IMR-90 (cell line): ENCODE measurements around the gene CIAO3. TPM values are rescaled to one million over a fixed set of nuclear protein-coding genes. Genes with fewer than 3 reads are reported as not detected.

ENCODE experiments used
- ATAC-seq: fragments of 200-7000 bp; cut with Tn5 transposase; 2 replicates; pipeline ENCODE4 v1.9.1; 2020; ENCODE audit warnings: low read depth, mild to moderate bottlenecking, moderate library complexity
- BruUV-seq: library from RNA; stranded (reverse); fragments of 400-500 nt; replicated peaks from 2 replicates; lab custom pipeline; 2021; lab: Mats Ljungman, UMichigan
- CTCF ChIA-PET: fragments of 300-600 bp; formaldehyde crosslinking; extraction: SDS; loops from one replicate; lab custom pipeline; 2021; ENCODE audit warnings: antibody characterized with exemption; lab: Yijun Ruan, JAX
- POLR2A ChIA-PET: fragments of 300-600 bp; sonication (Branson Sonifier 250); formaldehyde crosslinking; loops from one replicate; lab custom pipeline; 2022; ENCODE audit warnings: antibody characterized with exemption; ENCODE audit not compliant: unreplicated experiment; lab: Charles Lee
- DNase-seq: peaks from one replicate; pipeline ENCODE4 v3.0.0; 2013
- H2AFZ ChIP-seq: replicated peaks from 2 replicates; pipeline ENCODE3; 2013; ENCODE audit warnings: low read length, mild to moderate bottlenecking; ENCODE audit not compliant: poor library complexity
- H2AK5ac ChIP-seq: 2 replicates; pipeline ENCODE4 v1.6.1; 2013; ENCODE audit warnings: low read depth, low read length, inconsistent platforms
- H2AK9ac ChIP-seq: replicated peaks from 2 replicates; pipeline ENCODE3; 2013; ENCODE audit warnings: mild to moderate bottlenecking, low read depth, low read length, moderate library complexity; ENCODE audit not compliant: poor library complexity
- H2BK120ac ChIP-seq: 2 replicates; pipeline ENCODE4 v1.6.1; 2013; ENCODE audit warnings: low read depth, low read length, inconsistent platforms
- H2BK15ac ChIP-seq: 3 replicates; pipeline ENCODE4 v1.6.1; 2013; ENCODE audit warnings: low read depth, low read length, inconsistent platforms
- H2BK20ac ChIP-seq: 2 replicates; pipeline ENCODE4 v1.6.1; 2013; ENCODE audit warnings: low read depth, mild to moderate bottlenecking, inconsistent platforms, low read length, moderate library complexity
- H2BK5ac ChIP-seq: 2 replicates; pipeline ENCODE4 v1.6.1; 2013; ENCODE audit warnings: mild to moderate bottlenecking, low read depth, low read length, inconsistent platforms; ENCODE audit not compliant: poor library complexity, severe bottlenecking
- H3K14ac ChIP-seq: replicated peaks from 2 replicates; pipeline ENCODE4 v1.6.1; 2013; ENCODE audit warnings: low read depth, low read length, inconsistent platforms
- H3K18ac ChIP-seq: 2 replicates; pipeline ENCODE4 v1.6.1; 2013; ENCODE audit warnings: low read depth, low read length, control low read depth
- H3K23ac ChIP-seq: 2 replicates; pipeline ENCODE4 v1.6.1; 2013; ENCODE audit warnings: low read depth, low read length, inconsistent platforms
- H3K27ac ChIP-seq: 2 replicates; pipeline ENCODE4 v1.5.1; 2013; ENCODE audit warnings: mild to moderate bottlenecking, control low read depth, low read length; ENCODE audit not compliant: insufficient read depth
- H3K27me3 ChIP-seq: 2 replicates; pipeline ENCODE4 v1.6.1; 2013; ENCODE audit warnings: low read length; ENCODE audit not compliant: control insufficient read depth, insufficient read depth
- H3K36me3 ChIP-seq: 2 replicates; pipeline ENCODE4 v1.6.1; 2013; ENCODE audit warnings: low read length, mixed read lengths; ENCODE audit not compliant: control insufficient read depth, insufficient read depth
- H3K4ac ChIP-seq: 2 replicates; pipeline ENCODE4 v1.6.1; 2013; ENCODE audit warnings: low read depth, low read length, inconsistent platforms
- H3K4me1 ChIP-seq: 2 replicates; pipeline ENCODE4 v1.6.1; 2013; ENCODE audit warnings: low read length, mixed read lengths; ENCODE audit not compliant: control insufficient read depth, insufficient read depth
- H3K4me2 ChIP-seq: 2 replicates; pipeline ENCODE4 v1.6.1; 2013; ENCODE audit warnings: low read depth, mild to moderate bottlenecking, control low read depth, low read length, moderate library complexity
- H3K4me3 ChIP-seq: 2 replicates; pipeline ENCODE4 v1.5.1; 2013; ENCODE audit warnings: low read depth, mild to moderate bottlenecking, control low read depth, low read length, moderate library complexity; ENCODE audit not compliant: insufficient read depth
- H3K56ac ChIP-seq: 2 replicates; pipeline ENCODE4 v1.6.1; 2013; ENCODE audit warnings: low read length, inconsistent platforms; ENCODE audit not compliant: insufficient read depth; ENCODE audit errors: extremely low read depth
- H3K79me1 ChIP-seq, 2 experiments: 2 replicates each; pipeline ENCODE4 v1.6.1; 2013; ENCODE audit warnings: low read length in 2 of 2, inconsistent platforms in 1 of 2, low read depth in 1 of 2
- H3K9ac ChIP-seq: 2 replicates; pipeline ENCODE4 v1.6.1; 2013; ENCODE audit warnings: low read depth, low read length, control low read depth
- H3K9me1 ChIP-seq: 2 replicates; pipeline ENCODE4 v1.6.1; 2013; ENCODE audit warnings: low read length, inconsistent platforms; ENCODE audit not compliant: insufficient read depth
- H3K9me3 ChIP-seq: 2 replicates; pipeline ENCODE4 v1.6.1; 2013; ENCODE audit warnings: low read length; ENCODE audit not compliant: control insufficient read depth, insufficient read depth
- H4K20me1 ChIP-seq: 2 replicates; pipeline ENCODE4 v1.6.1; 2013; ENCODE audit warnings: low read length, inconsistent platforms; ENCODE audit not compliant: insufficient read depth
- H4K5ac ChIP-seq: 2 replicates; pipeline ENCODE4 v1.6.1; 2013; ENCODE audit warnings: mild to moderate bottlenecking, low read depth, low read length, control low read depth
- H4K8ac ChIP-seq, 2 experiments: 2 replicates each; pipeline ENCODE4 v1.6.1; 2013; ENCODE audit warnings: low read depth in 2 of 2, low read length in 2 of 2, control low read depth in 1 of 2, inconsistent platforms in 1 of 2
- H4K91ac ChIP-seq: 2 replicates; pipeline ENCODE4 v1.6.1; 2013; ENCODE audit warnings: low read depth, low read length, inconsistent platforms; ENCODE audit not compliant: insufficient read depth
- CHD1 ChIP-seq: IDR thresholded peaks from 2 replicates; pipeline ENCODE4 v1.6.1; 2012; ENCODE audit warnings: low read depth, low read length, improper control_type of control experiment
- FOS ChIP-seq: fragments of 150-350 bp; IDR thresholded peaks from 2 replicates; pipeline ENCODE4 v1.6.1; 2016; ENCODE audit warnings: low read depth, low read length
- MAFK ChIP-seq: IDR thresholded peaks from 2 replicates; pipeline ENCODE4 v1.6.1; 2012; ENCODE audit warnings: low read depth, low read length, improper control_type of control experiment
- POLR2A ChIP-seq: IDR thresholded peaks from 2 replicates; pipeline ENCODE4 v1.6.1; 2012; ENCODE audit warnings: mild to moderate bottlenecking, low read depth, low read length
- RAD21 ChIP-seq: IDR thresholded peaks from 2 replicates; pipeline ENCODE4 v1.6.1; 2012; ENCODE audit warnings: low read length, improper control_type of control experiment
- SMC3 ChIP-seq: fragments of 150-350 bp; IDR thresholded peaks from 2 replicates; pipeline ENCODE4 v1.6.1; 2016; ENCODE audit warnings: low read depth, mild to moderate bottlenecking, antibody characterized with exemption, low read length, moderate library complexity
- WGBS, 2 experiments: methylation state at CpG; one replicate each; pipeline versions ENCODE4 v1.1.5 to v1.1.7; 2013; ENCODE audit warnings: missing lambda C conversion rate in 2 of 2; ENCODE audit not compliant: insufficient read length in 1 of 2; ENCODE audit errors: extremely low coverage in 2 of 2; 5-methylcytosine and 5-hydroxymethylcytosine counted together
- dilution Hi-C: fragments of 300-500 bp; cut with HindIII; formaldehyde crosslinking; loops from one replicate; pipeline ENCODE4 v1.14.3; 2018; ENCODE audit warnings: low sequenced_read_pairs; ENCODE audit not compliant: unreplicated experiment
- in situ Hi-C: fragments of 300-500 bp; cut with MboI; formaldehyde crosslinking; loops from 3 replicates; pipeline ENCODE4 v1.14.3; 2019; ENCODE audit warnings: low sequenced_read_pairs, inconsistent platforms, mixed read lengths
- intact Hi-C: fragments of 100-400 bp; cut with micrococcal nuclease; formaldehyde crosslinking; loops from 2 replicates; pipeline ENCODE4 v1.10.0; 2022
- polyA plus RNA-seq, 3 experiments: library from polyadenylated mRNA; depleted of rRNA; stranded (reverse); fragments of >200 nt; gene quantifications; 2 replicates each; pipeline ENCODE4 v1.2.3, GENCODE V29; 2012; ENCODE audit warnings: low replicate concordance in 1 of 3
- total RNA-seq: library from RNA; depleted of rRNA; stranded (reverse); fragments of >200 nt; gene quantifications from 2 replicates; pipeline ENCODE4 v1.2.3, GENCODE V29; 2012

CIAO3 gene
- total and polyA plus RNA-seq, 2 of the 4 experiments (the other 2 are of a cell fraction), result 17.0 to 20.2 TPM

DNA sequence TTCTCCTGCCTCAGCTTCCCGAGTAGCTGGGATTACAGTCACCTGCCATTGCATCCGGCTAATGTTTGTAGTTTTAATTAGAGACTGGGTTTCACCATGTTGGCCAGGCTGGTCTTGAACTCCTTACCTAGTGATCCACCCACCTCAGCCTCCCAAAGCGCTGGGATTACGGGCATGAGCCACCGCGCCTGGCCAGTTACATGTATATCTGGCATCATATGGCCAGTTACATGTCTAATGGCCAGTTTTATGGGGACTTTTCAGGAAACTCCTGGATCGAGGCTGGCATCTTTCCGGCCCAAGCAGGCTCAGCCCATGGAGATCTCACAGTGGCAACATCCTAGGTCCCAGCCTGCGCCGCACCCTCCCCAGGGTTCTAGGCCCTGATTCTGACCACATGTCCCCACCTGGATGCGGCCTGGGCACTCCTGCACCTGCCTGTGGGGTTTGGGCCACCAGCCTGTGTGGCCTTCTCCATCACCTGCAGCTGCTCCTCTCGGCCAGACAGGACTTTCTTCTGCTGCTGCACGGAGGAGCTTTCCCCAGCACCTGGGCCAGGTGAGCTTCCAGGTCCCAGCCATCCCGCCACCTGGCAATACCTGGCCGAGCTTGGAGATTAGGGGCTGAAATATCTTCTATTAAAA, 1.3 kb upstream of the CIAO3 start:
- dilution Hi-C loops, result no loop called here
- no peak for DNase-seq

More for the DNA sequence above, 1.3 kb upstream of the CIAO3 start:
- intact Hi-C loops (loop anchor here (5.0 kb wide), 1 partner anchor 45 kb away; the partner anchor contains the start of genes CHTF18 and RPUSD1), in situ Hi-C loops (no loop called here)
- H3K79me1 ChIP-seq, result peaks cover 7 to 18% of the 10 kb centered on the region in 2 experiments
- no peak overlapping the region for H3K27ac ChIP-seq
- no TSS peak for BruUV-seq
- no peak overlapping the region for H3K4me3 ChIP-seq
- H2BK15ac ChIP-seq, result no peak overlapping the region
- H3K27me3 ChIP-seq, result no peaks in the 10 kb centered on the region
- peaks cover 5% of the 10 kb centered on the region; the same call in 1 of the 2 replicates for H3K4me1 ChIP-seq
- no peak overlapping the region for H3K23ac ChIP-seq
- H4K5ac ChIP-seq, result no peak overlapping the region
- no peak overlapping the region for H2AK5ac ChIP-seq
- peaks cover 6% of the 10 kb centered on the region; the same call in 1 of the 2 replicates for H3K36me3 ChIP-seq
- CTCF ChIA-PET, result interaction anchor here (0.6 kb wide), 1 partner anchor 43 kb away, joined by 3 read pairs; no protein-coding TSS in a partner anchor
- ATAC-seq, result no peak
- H3K9ac ChIP-seq, result no peak overlapping the region
- H4K20me1 ChIP-seq, result 0 out of 2 replicates have a peak, but pooled peaks cover 5% of the 10 kb centered on the region
- TF ChIP-seq CHD1, result no peak
- no peak for TF ChIP-seq MAFK
- TF ChIP-seq POLR2A, result no peak
- TF ChIP-seq SMC3, result no peak
- no peak for TF ChIP-seq RAD21
- no peak for TF ChIP-seq FOS
- WGBS, 2 experiments, result 93% methylated on average over 7 of the region's 15 CpGs; no CpG with 5 or more reads in 1 of the 2 experiments
- H4K8ac ChIP-seq, result no peak overlapping the region
- H2AK9ac ChIP-seq, result no peak overlapping the region
- H3K18ac ChIP-seq, result no peak overlapping the region
- no peak overlapping the region for H3K4ac ChIP-seq
- no peaks in the 10 kb centered on the region for H3K9me3 ChIP-seq
- no peak overlapping the region for H3K4me2 ChIP-seq
- peaks cover 4% of the 10 kb centered on the region; the same call in 1 of the 2 replicates for H3K9me1 ChIP-seq
- no peak overlapping the region for H2BK5ac ChIP-seq
- H3K56ac ChIP-seq, result no peak overlapping the region
- H2BK120ac ChIP-seq, result no peak overlapping the region
- no peak overlapping the region for H3K14ac ChIP-seq
- no peak overlapping the region for H2AFZ ChIP-seq
- POLR2A ChIA-PET, result no interaction called here
- no peak overlapping the region for H4K91ac ChIP-seq
- no peak overlapping the region for H2BK20ac ChIP-seq
